NCI-H1930 (cell line): ENCODE results near the gene DCST2.
A peak's percentile ranks its signal among the peaks of the same experiment; 100 is the strongest.
"Not testable (repeated sequence)": the region's sequence is repeated elsewhere in the genome, so short reads cannot be mapped to it uniquely, and the experiment has no call there.

Source experiments
- DNase-seq, 2 experiments: peaks; one replicate each; lab custom pipeline; 2025; lab: John Stamatoyannopoulos, UW

The DCST2 gene

GRCh38 chr1:154998818-154999570 is 34.6 kb downstream of the DCST2 start:
- DNase-seq, result peak; percentile 60 to 74

DNA sequence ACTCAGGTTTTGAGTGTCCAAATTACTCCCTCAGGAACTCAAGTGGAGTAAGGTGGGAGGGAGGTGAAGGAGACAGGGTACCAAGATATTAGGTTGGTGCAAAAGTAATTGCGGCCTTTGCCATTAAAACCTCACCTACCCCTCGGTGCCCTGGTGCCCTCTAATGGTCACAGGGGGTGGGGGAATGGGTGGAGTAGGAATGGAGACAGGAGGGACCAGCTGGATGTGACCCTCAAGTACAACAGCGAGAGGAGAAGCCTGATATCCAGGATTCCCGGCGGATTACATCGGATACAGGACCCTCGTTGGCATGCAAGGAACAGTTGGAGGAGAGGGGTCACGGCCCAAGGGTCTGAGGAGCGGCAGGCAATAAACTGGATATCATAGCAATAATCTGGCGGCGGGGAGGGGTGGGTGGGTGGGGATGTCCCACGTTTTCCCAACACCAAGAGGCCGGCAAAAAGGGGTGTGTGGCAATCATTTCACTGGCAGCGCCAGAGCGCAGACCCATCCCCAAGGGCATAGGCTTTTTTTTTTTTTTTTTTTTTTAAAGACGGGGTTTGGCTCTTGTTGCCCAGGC is 35.3 kb downstream of the DCST2 start:
- DNase-seq, result no peak

- no peak for DNase-seq
Measured at GRCh38 chr1:154996966-154997701, 36.4 kb downstream of the DCST2 start.

DNA sequence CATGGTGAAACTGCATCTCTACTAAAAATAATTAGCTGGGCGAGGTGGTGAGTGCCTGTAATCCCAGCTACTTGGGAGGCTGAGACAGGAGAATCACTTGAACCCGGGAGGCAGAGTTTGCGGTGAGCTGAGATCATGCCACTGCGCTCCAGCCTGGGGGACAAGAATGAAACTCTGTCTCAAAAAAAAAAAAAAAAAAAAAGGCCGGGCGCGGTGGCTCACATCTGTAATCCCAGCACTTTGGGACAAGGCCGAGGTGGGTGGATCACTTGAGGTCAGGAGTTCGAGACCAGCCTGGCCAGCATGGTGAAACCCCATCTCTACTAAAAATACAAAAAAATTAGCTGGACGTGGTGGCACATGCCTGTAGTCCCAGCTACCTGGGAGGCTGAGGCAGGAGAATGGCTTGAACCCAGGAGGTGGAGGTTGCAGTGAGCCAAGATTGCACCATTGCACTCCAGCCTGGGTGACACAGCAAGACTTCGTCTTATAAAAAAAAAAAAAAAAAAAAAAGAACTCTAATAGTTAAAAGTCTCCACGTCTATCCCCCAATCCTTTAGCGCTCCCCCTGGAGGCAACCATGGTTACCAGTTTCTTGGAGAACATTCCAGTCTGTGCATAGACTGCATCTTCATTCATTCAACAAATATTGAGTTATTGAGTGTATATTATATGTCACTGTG is 38.1 kb downstream of the DCST2 start:
- not testable (repeated sequence) for DNase-seq

DNA sequence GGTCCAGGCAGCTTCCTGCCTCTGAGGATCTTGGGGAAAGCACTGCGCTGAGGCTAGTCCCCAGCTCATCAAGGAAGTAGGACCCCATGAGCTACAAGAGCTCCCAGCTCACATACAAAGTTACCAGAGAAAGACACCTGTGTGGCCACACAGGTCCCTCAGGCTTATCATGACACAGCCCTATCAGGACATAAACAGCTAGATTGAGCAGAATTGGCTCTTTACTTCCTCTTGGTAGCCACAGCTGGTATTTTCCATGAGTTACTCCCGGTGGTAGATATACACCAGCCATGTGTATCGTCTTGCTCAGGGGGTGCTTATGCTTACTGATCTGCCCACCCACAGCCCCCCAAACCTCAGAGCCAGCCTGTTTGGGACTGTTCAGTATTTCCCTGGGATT is 39.0 kb downstream of the DCST2 start:
- DNase-seq, result no peak

DNA sequence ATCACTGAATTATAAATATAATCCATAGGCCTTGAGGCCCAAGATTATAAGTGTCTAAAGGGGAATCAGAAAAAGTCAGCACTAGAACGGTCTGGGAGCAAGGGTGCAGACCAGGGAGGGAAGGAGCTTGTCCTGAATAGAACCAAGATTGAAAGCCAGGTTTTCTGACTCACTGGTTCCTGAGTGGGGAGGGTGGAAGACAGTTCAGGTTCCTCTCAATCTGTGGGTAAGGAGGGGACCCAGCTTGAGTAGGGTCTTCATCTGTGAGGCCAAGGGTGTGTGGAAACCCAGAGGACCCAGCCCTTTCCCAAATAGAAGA is 39.4 kb downstream of the DCST2 start:
- no peak for DNase-seq

DNA sequence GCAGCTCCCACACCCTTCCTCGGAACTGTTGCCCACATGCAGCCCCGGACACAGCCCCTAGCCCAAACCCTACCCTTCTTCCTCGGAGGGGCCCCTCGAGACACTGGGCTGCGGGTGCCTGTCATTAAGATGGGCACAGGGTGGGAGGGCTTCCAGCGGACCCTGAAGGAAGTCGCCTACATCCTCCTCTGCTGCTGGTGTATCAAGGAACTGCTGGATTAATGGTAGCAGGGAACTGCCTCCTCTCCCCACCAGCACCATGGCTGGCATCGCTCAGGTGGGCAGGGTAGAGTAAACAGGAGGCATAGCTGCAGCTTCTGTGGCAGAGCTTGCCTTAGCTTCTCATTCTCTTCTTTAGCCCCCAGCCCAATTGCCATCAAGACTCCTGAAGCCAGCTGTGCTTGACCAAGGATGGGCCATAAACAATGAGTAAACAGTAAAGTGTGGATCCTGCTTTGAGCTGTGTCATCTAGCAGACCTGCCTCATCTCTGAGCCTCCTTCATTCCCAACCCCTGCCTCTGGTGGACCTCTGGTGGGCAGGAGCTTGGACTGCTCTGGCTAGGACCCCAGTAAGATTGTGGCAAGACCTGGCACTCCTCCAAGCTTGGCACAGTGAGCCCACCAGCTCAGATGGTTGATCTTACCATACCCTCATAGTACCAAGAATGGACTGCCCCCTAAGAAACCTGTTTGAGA is 39.9 kb downstream of the DCST2 start, which contains the start of gene LENEP:
Gene LENEP (plus strand): TSS at position 15 of the 697 bp plus-strand sequence. CDS start 22 bp downstream, at position 37.
- DNase-seq, result no peak

DNA sequence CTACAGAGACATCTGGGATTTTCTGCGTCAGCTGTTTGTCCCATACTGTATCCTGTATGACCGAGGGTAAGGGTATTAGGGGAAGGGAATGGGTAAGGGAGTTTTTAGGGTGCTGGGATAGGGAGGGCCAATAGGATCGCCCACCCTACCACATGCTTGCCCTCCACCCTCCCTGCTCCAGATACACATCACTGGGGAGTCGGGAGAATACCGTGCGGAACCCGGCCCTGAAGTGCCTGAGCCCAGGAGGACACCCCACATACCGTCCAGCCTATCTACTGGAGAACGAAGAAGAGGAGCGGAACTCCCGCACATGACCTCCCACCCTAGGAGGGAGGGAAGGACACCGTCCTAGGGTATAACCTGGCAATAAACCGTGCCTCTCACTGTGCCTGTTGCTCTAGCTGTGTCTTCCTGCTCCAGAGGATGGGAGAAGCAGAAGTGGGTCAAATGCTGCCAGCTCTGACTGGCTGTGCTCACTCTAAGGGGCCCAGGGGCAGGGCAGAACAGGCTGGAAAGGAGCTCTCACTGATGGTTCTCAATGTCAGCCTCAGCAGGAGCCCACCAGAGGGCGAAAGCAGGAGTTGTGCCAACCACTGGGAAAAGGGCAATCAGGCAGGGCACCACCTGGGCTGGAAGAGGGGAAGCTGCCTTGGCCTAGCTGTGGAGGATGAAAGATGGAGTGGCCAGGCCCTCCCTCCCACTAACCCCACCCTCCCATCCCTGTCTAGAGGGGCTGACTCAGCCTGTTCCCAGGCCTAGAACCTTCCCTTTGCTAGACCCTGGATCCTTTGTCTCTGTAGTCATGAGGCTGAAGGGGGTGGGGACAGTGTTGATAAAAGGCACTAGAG is 40.6 kb downstream of the DCST2 start:
- DNase-seq, result no peak

- no peak for DNase-seq
Measured at GRCh38 chr1:154990276-154990675, 43.3 kb downstream of the DCST2 start.

DNA sequence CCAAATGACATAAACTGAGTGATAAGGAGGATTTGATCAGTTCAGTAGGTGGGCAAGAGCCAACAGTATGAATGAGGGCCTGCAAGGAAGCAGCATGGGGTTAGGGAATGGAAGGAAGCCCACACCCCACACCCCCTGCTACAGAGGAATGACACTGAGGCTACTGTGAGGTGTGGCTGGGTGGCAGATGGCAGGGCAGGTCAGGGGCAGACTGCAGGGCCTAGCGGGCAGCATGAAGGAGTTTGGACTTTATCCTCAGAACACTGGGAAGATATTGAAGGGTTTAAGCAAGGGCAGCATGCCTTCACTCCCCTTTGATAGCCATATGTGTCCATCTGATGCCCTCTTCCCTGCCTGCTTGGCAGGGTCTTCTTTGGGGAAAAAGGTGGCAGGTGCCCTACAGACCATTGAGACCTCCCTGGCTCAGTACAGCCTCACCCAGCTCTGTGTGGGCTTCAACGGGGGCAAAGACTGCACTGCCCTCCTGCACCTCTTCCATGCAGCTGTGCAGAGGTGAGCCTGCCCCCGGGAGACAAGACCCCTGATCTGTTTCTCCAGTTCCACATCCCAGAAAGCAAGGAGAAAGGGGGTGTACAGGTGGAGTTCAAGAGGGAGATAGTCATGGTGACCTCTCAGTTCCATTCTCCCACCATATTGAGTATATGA is 44.3 kb downstream of the DCST2 start:
- no peak for DNase-seq

DNA sequence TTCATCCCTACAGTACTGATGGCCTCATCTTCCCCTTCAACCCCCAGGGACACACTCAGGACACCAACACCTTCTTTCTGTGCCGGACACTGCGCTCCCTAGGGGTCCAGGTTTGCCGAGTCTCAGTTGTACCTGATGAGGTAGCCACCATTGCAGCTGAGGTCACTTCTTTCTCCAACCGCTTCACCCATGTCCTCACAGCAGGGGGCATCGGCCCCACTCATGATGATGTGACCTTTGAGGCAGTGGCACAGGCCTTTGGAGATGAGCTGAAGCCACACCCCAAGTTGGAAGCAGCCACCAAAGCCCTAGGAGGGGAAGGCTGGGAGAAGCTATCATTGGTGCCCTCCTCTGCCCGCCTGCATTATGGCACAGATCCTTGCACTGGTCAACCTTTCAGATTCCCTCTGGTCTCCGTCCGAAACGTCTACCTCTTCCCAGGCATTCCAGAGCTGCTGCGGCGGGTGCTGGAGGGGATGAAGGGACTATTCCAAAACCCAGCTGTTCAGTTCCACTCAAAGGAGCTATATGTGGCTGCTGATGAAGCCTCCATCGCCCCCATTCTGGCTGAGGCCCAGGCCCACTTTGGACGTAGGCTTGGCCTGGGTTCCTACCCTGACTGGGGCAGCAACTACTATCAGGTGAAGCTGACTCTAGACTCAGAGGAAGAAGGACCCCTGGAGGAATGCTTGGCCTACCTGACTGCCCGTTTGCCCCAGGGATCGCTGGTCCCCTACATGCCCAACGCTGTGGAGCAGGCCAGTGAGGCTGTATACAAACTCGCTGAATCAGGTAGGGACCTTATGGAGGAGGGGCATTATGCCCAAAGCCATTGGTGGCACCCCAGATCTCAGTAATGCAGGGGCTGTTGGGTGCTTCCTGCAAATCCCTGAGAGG is 45.3 kb downstream of the DCST2 start:
- DNase-seq, result no peak

GRCh38 chr1:154987326-154987725 is 46.3 kb downstream of the DCST2 start:
- DNase-seq, result no peak

DNA sequence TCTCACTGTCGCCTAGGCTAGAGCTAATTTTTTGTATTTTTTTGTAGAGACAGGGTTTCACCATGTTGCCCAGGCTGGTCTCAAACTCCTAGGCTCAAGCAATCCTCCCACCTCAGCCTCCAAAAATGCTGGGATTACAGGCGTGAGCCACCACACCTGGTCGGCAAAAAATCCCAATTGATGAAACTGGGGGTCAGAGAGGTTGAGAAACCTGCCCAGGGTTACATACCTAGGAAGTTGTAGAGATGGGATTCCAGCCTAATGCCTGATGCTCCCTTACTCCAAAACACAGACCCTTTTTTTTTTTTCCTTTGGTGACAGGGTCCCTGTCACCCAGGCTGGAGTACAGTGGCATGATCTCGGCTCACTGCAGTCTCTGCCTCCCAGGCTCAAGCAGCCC is 46.8 kb downstream of the DCST2 start:
- not testable (repeated sequence) for DNase-seq

DNA sequence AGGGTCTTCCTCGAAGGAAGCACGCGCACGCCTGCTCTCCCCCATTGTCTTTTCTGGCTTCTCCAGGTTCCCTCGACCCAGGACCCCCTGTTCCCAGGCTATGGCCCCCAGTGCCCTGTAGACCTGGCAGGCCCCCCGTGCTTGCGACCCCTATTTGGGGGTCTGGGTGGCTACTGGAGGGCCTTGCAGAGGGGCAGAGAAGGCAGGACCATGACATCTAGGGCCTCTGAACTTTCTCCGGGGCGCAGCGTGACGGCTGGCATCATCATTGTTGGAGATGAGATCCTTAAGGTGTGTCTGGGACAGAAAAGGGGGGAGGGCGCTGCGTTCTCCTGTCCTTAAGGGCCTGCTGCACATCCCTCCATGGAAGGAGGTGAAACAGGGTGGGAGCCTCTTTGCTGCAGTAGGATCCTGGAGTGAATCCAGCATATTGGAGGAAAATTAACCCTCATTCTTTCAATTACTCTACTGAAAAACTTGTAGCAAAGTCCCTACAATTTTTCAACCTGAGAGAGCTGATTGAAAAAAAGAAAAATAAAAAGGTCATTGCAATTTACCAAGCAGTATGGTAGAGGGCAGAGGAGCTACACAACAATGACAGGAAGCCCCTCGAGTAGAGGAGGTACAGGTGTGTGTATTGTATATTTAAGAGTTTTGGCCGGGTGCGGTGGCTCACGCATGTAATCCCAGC is 49.7 kb downstream of the DCST2 start:
- no peak for DNase-seq

DNA sequence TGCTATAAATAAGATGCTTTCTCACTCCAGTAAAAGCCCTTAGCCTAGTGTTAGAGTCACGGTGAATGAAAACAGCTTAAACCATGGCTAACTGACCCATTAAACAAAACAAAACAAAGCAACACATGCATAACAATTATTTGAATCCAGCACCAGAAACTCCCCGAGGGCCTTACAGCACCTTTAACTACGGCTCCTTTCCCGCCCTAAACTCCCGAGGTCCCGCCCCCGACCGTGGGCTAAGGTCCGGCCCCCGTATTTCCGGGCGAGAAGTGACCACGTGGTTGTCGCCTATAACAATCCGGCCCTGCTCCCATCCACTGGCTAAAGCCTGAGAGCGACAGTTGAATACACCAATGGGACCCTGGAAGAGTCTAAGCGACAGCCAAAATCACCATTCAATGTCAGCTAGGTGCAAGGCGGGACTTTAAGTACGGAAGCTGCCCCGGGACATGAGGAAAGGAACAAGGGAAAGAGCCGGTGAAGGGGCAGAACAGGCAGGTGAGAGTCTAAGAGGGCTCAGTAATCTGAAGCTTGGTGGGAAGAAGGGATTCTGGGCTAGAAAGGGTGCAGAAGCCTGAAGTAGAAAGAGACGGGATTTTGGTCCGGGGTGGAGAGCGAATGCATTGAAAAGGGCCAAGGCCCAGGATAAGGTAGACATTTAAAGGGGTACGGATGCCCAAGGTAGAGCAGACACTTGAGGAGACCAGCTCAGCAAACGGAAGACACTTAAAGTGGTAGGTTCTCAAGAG is 50.5 kb downstream of the DCST2 start, which contains the start of gene FLAD1:
Gene FLAD1 (plus strand): TSS at position 448 of the 752 bp plus-strand sequence. CDS start 351 bp downstream, outside the sequence.
- peak; percentile 98 to 99 for DNase-seq

- DNase-seq, result no peak
Measured at GRCh38 chr1:154982341-154982740, 51.2 kb downstream of the DCST2 start.

DNA sequence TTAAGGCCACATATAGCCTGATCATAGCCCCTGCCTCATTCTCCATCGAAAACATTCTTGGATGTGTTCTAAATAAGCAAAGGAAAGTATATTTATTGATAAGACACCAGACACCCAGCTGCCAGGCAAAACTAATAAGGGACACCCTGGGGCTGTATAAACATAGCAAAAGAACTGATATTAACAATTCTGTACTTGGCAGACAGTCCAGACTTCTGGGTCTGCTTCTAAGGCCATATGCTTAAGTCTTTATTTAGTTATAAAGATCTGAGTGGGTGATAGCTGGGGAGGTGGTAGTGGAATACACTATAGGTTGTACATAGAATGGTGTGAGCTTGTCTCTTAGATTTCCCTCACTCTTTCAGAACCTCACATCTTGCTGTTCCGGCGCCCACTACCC is 55.2 kb downstream of the DCST2 start:
- DNase-seq, result no peak

GRCh38 chr1:154977762-154978161 is 55.8 kb downstream of the DCST2 start:
- DNase-seq, result not testable (repeated sequence)
